NB4 (cell line): ENCODE results near the gene STX1B.

Experiments
- DNase-seq: peaks from one replicate; pipeline ENCODE4 v3.0.0; 2010; ENCODE audit warnings: low read depth
- H3K4me3 ChIP-seq: one replicate; pipeline ENCODE4 v1.5.1; 2011; ENCODE audit warnings: mild to moderate bottlenecking, low read depth, low read length, moderate library complexity
- CTCF ChIP-seq: IDR thresholded peaks from one replicate; pipeline ENCODE4 v1.5.1; 2012; ENCODE audit warnings: low read depth, low read length
- MAX ChIP-seq: IDR thresholded peaks from 2 replicates; pipeline ENCODE4 v1.6.1; 2011; ENCODE audit warnings: low read depth, low read length
- MYC ChIP-seq: IDR thresholded peaks from 2 replicates; pipeline ENCODE4 v1.6.1; 2011; ENCODE audit warnings: low read depth, low read length
- POLR2A ChIP-seq: IDR thresholded peaks from 2 replicates; pipeline ENCODE4 v1.6.1; 2011; ENCODE audit warnings: mild to moderate bottlenecking; ENCODE audit not compliant: insufficient read length; ENCODE audit errors: extremely low read depth

The STX1B gene

GRCh38 chr16:31010585-31011325 is at the start of gene STX1B:
TSS of gene STX1B (minus strand) at chr16:31010638. CDS start at chr16:31010396, 242 bp downstream.
- TF ChIP-seq MAX (no peak), MYC (no peak), CTCF (no peak), POLR2A (no peak)
- DNase-seq = no peak
- no peak within 1 kb of the TSS for H3K4me3 ChIP-seq

- no peak overlapping the region for H3K4me3 ChIP-seq
- no peak for DNase-seq
- TF ChIP-seq MAX (no peak), MYC (no peak), POLR2A (no peak), CTCF (no peak)
These were observed 45.2 kb upstream of the STX1B start for GRCh38 chr16:31055613-31056012.

- TF ChIP-seq POLR2A (no peak), MYC (no peak), MAX (no peak), CTCF (no peak)
- H3K4me3 ChIP-seq = no peak overlapping the region
- peak; percentile 67 for DNase-seq
These were observed 41.7 kb upstream of the STX1B start for GRCh38 chr16:31052114-31052513.

- no peak for DNase-seq
- no peak for TF ChIP-seq CTCF
- no peak for TF ChIP-seq MYC
- no peak for TF ChIP-seq MAX
- no peak for TF ChIP-seq POLR2A
- H3K4me3 ChIP-seq = no peak overlapping the region
These were observed 40.0 kb upstream of the STX1B start for GRCh38 chr16:31050280-31051030.

- TF ChIP-seq MYC = no peak
- TF ChIP-seq MAX = no peak
- no peak for TF ChIP-seq CTCF
- no peak for TF ChIP-seq POLR2A
These were observed 33.6 kb upstream of the STX1B start for GRCh38 chr16:31043898-31044481.

More at GRCh38 chr16:31043898-31044481, 33.6 kb upstream of the STX1B start:
- no peak overlapping the region for H3K4me3 ChIP-seq
- DNase-seq = no peak
